H1 (cell line): ENCODE results near the gene ZSWIM6. TPM values are rescaled to one million over a fixed set of nuclear protein-coding genes. Genes with fewer than 3 reads are reported as not detected.

Experiments used
- BACH1 ChIP-seq: IDR thresholded peaks from 2 replicates; pipeline ENCODE4 v1.6.1; 2012; ENCODE audit warnings: low read length, improper control_type of control experiment
- CBX8 ChIP-seq: fragments of 300-800, 300-1000 bp; sonication (generic); IDR thresholded peaks from 2 replicates; pipeline ENCODE4 v1.7.1; 2016; ENCODE audit warnings: low read depth, low read length, borderline replicate concordance
- CHD1 ChIP-seq: IDR thresholded peaks from 2 replicates; pipeline ENCODE4 v1.6.1; 2012; ENCODE audit warnings: low read depth, low read length, improper control_type of control experiment
- CREB1 ChIP-seq: IDR thresholded peaks from 2 replicates; pipeline ENCODE4 v1.6.1; 2012; ENCODE audit warnings: inconsistent platforms
- HDAC2 ChIP-seq, 2 experiments: fragments of 300-600 bp in 1 of 2; sonication (generic) in 1 of 2; IDR thresholded peaks; 2 replicates each; pipeline ENCODE4 v1.6.1; 2011 to 2012; ENCODE audit warnings: low read depth in 2 of 2, low read length in 2 of 2, mild to moderate bottlenecking in 2 of 2, moderate library complexity in 2 of 2, borderline replicate concordance in 1 of 2, inconsistent platforms in 1 of 2
- KDM4A ChIP-seq: IDR thresholded peaks from one replicate; pipeline ENCODE4 v1.7.1; 2012; ENCODE audit warnings: low read depth, mild to moderate bottlenecking, moderate library complexity, low read length, inconsistent platforms; ENCODE audit not compliant: severe bottlenecking
- MAX ChIP-seq: IDR thresholded peaks from 2 replicates; pipeline ENCODE4 v1.6.1; 2012; ENCODE audit warnings: inconsistent platforms
- SIRT6 ChIP-seq: IDR thresholded peaks from one replicate; pipeline ENCODE4 v1.7.1; 2012; ENCODE audit warnings: low read length, inconsistent platforms
- YY1 ChIP-seq: IDR thresholded peaks from 2 replicates; pipeline ENCODE4 v1.6.1; 2011; ENCODE audit warnings: low read depth, mild to moderate bottlenecking, low read length
- polyA plus RNA-seq, 7 experiments: library from polyadenylated mRNA; depleted of rRNA in 3 of 7; stranded (reverse) in 5 of 7; unstranded in 2 of 7; fragments of >200 nt in 5 of 7; fragments of 200-250 nt in 2 of 7; gene quantifications; 1 replicate in 5 of 7; 2 replicates in 1 of 7; 4 replicates in 1 of 7; pipeline versions ENCODE4 v1.2.1 to v1.2.3, GENCODE V29; 2011 to 2013; ENCODE audit warnings: missing spikeins in 2 of 7, mixed read lengths in 2 of 7
- total RNA-seq: library from RNA; stranded (reverse); fragmentation: NEBNext Ultra II Directional; extraction: Animal tissue kit (Norgen Biotek cat#: 25700); gene quantifications from 2 replicates; pipeline ENCODE4 v1.2.1, GENCODE V29; 2021

The ZSWIM6 gene
- total and polyA plus RNA-seq, 2 of the 8 experiments (the other 6 are each of a cell fraction or from before 2014, with no cell fraction given): 7.9 to 12.4 TPM

GRCh38 chr5:61289669-61290306 is 42.3 kb upstream of the ZSWIM6 start (continued):
- no peak for TF ChIP-seq CHD1
- no peak for TF ChIP-seq CBX8
- TF ChIP-seq KDM4A: no peak
- no peak for TF ChIP-seq BACH1
- no peak for TF ChIP-seq MAX
- no peak for TF ChIP-seq SIRT6
- TF ChIP-seq CREB1: no peak
- no peak for TF ChIP-seq YY1
- TF ChIP-seq HDAC2 (IDR thresholded peaks at IDR 0.05; ENCODE audit: borderline replicate concordance in 1 of 2, low read depth in 2 of 2, low read length in 2 of 2): no peak
